Fibroblast of lung (primary cell): Measurements from ENCODE around the gene TMED5. TPM values are rescaled to one million over a fixed set of nuclear protein-coding genes. Genes with fewer than 3 reads are reported as not detected.
"Not testable (repeated sequence)": the region's sequence is repeated elsewhere in the genome, so short reads cannot be mapped to it uniquely, and the experiment has no call there.

Experiments
- DNase-seq, 2 donors: peaks; one replicate each; pipeline versions ENCODE4 v3.0.0 to v3.0.0-alpha.2; 2010; ENCODE audit warnings: low read depth in 2 of 2
- H2AFZ ChIP-seq: 2 replicates; pipeline ENCODE4 v1.5.1; 2012; ENCODE audit warnings: low read length, control low read depth, inconsistent platforms
- H3K27ac ChIP-seq: 2 replicates; pipeline ENCODE4 v1.5.1; 2011; ENCODE audit warnings: low read length, control low read depth; ENCODE audit not compliant: insufficient read depth
- H3K27me3 ChIP-seq: 2 replicates; pipeline ENCODE4 v1.5.1; 2011; ENCODE audit warnings: mild to moderate bottlenecking, low read length; ENCODE audit not compliant: control insufficient read depth, insufficient read depth
- H3K36me3 ChIP-seq: 2 replicates; pipeline ENCODE4 v1.5.1; 2011; ENCODE audit warnings: low read length; ENCODE audit not compliant: control insufficient read depth, insufficient read depth
- H3K4me1 ChIP-seq: 2 replicates; pipeline ENCODE4 v1.5.1; 2011; ENCODE audit warnings: low read length; ENCODE audit not compliant: control insufficient read depth, insufficient read depth; ENCODE audit errors: extremely low read depth
- H3K4me2 ChIP-seq: 2 replicates; pipeline ENCODE4 v1.5.1; 2011; ENCODE audit warnings: low read length, control low read depth; ENCODE audit not compliant: insufficient read depth; ENCODE audit errors: extremely low read depth
- H3K4me3 ChIP-seq, 4 experiments: fragments of 200-600 bp in 1 of 4; sonication (generic) in 1 of 4; replicated peaks in 1 of 4; 2 replicates each; pipeline ENCODE4 v1.5.1; 2011 to 2016; ENCODE audit warnings: low read length in 4 of 4, low read depth in 3 of 4, mild to moderate bottlenecking in 3 of 4, control low read depth in 2 of 4, inconsistent platforms in 1 of 4, mixed read lengths in 1 of 4; ENCODE audit not compliant: insufficient read depth in 1 of 4; ENCODE audit errors: control extremely low read depth in 1 of 4
- H3K79me2 ChIP-seq: 2 replicates; pipeline ENCODE4 v1.5.1; 2012; ENCODE audit warnings: mild to moderate bottlenecking, low read length, inconsistent platforms; ENCODE audit not compliant: control insufficient read depth, insufficient read depth
- H3K9ac ChIP-seq: 2 replicates; pipeline ENCODE4 v1.5.1; 2011; ENCODE audit warnings: mild to moderate bottlenecking, low read length, control low read depth; ENCODE audit not compliant: insufficient read depth
- H3K9me3 ChIP-seq: 2 replicates; pipeline ENCODE4 v1.5.1; 2012; ENCODE audit warnings: low read depth, low read length; ENCODE audit not compliant: control insufficient read depth, insufficient read depth
- H4K20me1 ChIP-seq: 2 replicates; pipeline ENCODE4 v1.5.1; 2011; ENCODE audit warnings: low read length; ENCODE audit not compliant: control insufficient read depth, insufficient read depth; ENCODE audit errors: extremely low read depth
- CTCF ChIP-seq, 2 donors: IDR thresholded peaks in 1 of 2; conservative IDR thresholded peaks in 1 of 2; 1 replicate in 1 of 2; 2 replicates in 1 of 2; pipeline ENCODE4 v1.5.1; 2011 to 2012; ENCODE audit warnings: low read length in 2 of 2, control low read depth in 1 of 2, inconsistent platforms in 1 of 2, low read depth in 1 of 2, mild to moderate bottlenecking in 1 of 2
- EZH2 ChIP-seq: IDR thresholded peaks from 2 replicates; pipeline ENCODE4 v1.5.1; 2012; ENCODE audit warnings: low read length, control low read depth, mild to moderate bottlenecking; ENCODE audit errors: missing control alignments
- polyA minus RNA-seq: library from RNA; depleted of rRNA, polyadenylated mRNA; stranded (reverse); fragments of >200 nt; gene quantifications from 2 replicates; pipeline ENCODE4 v1.2.3, GENCODE V29; 2011; ENCODE audit warnings: low replicate concordance
- polyA plus RNA-seq, 2 donors: library from polyadenylated mRNA; depleted of rRNA in 1 of 2; stranded (reverse) in 1 of 2; unstranded in 1 of 2; fragments of >200 nt; gene quantifications; 2 replicates each; pipeline ENCODE4 v1.2.1, GENCODE V29; 2011 to 2012; ENCODE audit warnings: missing spikeins in 1 of 2
- total RNA-seq: library from RNA; depleted of rRNA; stranded (reverse); fragments of >200 nt; gene quantifications from 2 replicates; pipeline ENCODE4 v1.2.1, GENCODE V29; 2014

Gene TMED5
- 65.2 and 82.6 TPM in 2 replicates for total RNA-seq
- 54.7 and 56.0 TPM in 2 replicates for polyA plus RNA-seq
- polyA plus RNA-seq (2012), result 41.3 and 43.2 TPM in 2 replicates
- 7.7 and 8.0 TPM in 2 replicates for polyA minus RNA-seq

- TF ChIP-seq EZH2 (no peak), CTCF (conservative IDR thresholded peaks at IDR 0.05 in 1 of 2, IDR thresholded peaks at IDR 0.05 in 1 of 2; ENCODE audit: low read depth in 1 of 2, low read length in 2 of 2) (peak; percentile 20 to 27)
- Histone ChIP-seq H4K20me1 (no peaks in the 10 kb centered on the region), H3K27me3 (no peaks in the 10 kb centered on the region), H3K4me3 (peak within 1 kb of the TSS; percentile 90 to 99 (median 94)), H3K9me3 (no peaks in the 10 kb centered on the region), H3K9ac (peak within 1 kb of the TSS; percentile 99), H3K79me2 (peaks cover 61% of the 10 kb centered on the region), H2AFZ (peak within 1 kb of the TSS; percentile 61), H3K4me2 (peak within 1 kb of the TSS; percentile 80), H3K4me1 (peaks cover 2% of the 10 kb centered on the region), H3K36me3 (no peaks in the 10 kb centered on the region), H3K27ac (peak within 1 kb of the TSS; percentile 99)
- peak; percentile 97 to 98 for DNase-seq
Measured at GRCh38 chr1:93179886-93180722, at the start of gene TMED5. TMED5 (minus strand) TSS chr1:93180413; CDS start chr1:93180242, 171 bp downstream.

- Histone ChIP-seq H3K9ac (no peak overlapping the region), H3K9me3 (no peaks in the 10 kb centered on the region), H3K27ac (no peak overlapping the region), H3K36me3 (peaks cover 1% of the 10 kb centered on the region), H3K27me3 (no peaks in the 10 kb centered on the region), H3K4me1 (no peaks in the 10 kb centered on the region), H2AFZ (no peak overlapping the region), H3K4me2 (no peak overlapping the region), H4K20me1 (no peaks in the 10 kb centered on the region), H3K4me3 (no peak overlapping the region), H3K79me2 (no peaks in the 10 kb centered on the region)
- DNase-seq, result no peak
- no peak for TF ChIP-seq EZH2
- TF ChIP-seq CTCF (conservative IDR thresholded peaks at IDR 0.05 in 1 of 2, IDR thresholded peaks at IDR 0.05 in 1 of 2; ENCODE audit: low read depth in 1 of 2, low read length in 2 of 2), result no peak
Measured at GRCh38 chr1:93223023-93223675, 42.9 kb upstream of the TMED5 start.

GRCh38 chr1:93221913-93222312 is 41.7 kb upstream of the TMED5 start:
- no peaks in the 10 kb centered on the region for H4K20me1 ChIP-seq
- peak; percentile 19 to 35 for DNase-seq

GRCh38 chr1:93220716-93221115 is 40.5 kb upstream of the TMED5 start:
- H3K36me3 ChIP-seq, result not testable (repeated sequence)

More at GRCh38 chr1:93221913-93222312, 41.7 kb upstream of the TMED5 start:
- no peaks in the 10 kb centered on the region for H3K79me2 ChIP-seq
- H3K4me3 ChIP-seq, result no peak overlapping the region
- no peaks in the 10 kb centered on the region for H3K9me3 ChIP-seq
- H3K27ac ChIP-seq, result no peak overlapping the region
- no peak for TF ChIP-seq CTCF (conservative IDR thresholded peaks at IDR 0.05 in 1 of 2, IDR thresholded peaks at IDR 0.05 in 1 of 2; ENCODE audit: low read depth in 1 of 2, low read length in 2 of 2)
- TF ChIP-seq EZH2, result no peak
- H3K27me3 ChIP-seq, result no peaks in the 10 kb centered on the region
- H3K9ac ChIP-seq, result no peak overlapping the region
- H2AFZ ChIP-seq, result no peak overlapping the region
- H3K36me3 ChIP-seq, result peaks cover 3% of the 10 kb centered on the region
- H3K4me2 ChIP-seq, result no peak overlapping the region
- no peaks in the 10 kb centered on the region for H3K4me1 ChIP-seq

More at GRCh38 chr1:93220716-93221115, 40.5 kb upstream of the TMED5 start:
- not testable (repeated sequence) for H3K4me2 ChIP-seq, H3K9me3 ChIP-seq, DNase-seq, H3K79me2 ChIP-seq, H3K27me3 ChIP-seq, H3K4me1 ChIP-seq, H3K4me3 ChIP-seq, H4K20me1 ChIP-seq, H3K27ac ChIP-seq, H2AFZ ChIP-seq, H3K9ac ChIP-seq
